Measurements from ENCODE around the gene HSPA8. TPM values are rescaled to one million over a fixed set of nuclear protein-coding genes. Genes with fewer than 3 reads are reported as not detected.
"Not testable (repeated sequence)": the region's sequence is repeated elsewhere in the genome, so short reads cannot be mapped to it uniquely, and the experiment has no call there.

Gene HSPA8
- total RNA-seq, 2 experiments from 2014 or later, result 2,378 to 2,407 TPM

GRCh38 chr11:123088896-123089295 lies 27.0 kb upstream of the HSPA8 start:
- H3K9me3 Mint-ChIP-seq; DNase-seq; H3K36me3 Mint-ChIP-seq; H3K4me3 Mint-ChIP-seq; intact Hi-C loops (cut with micrococcal nuclease); H3K27ac Mint-ChIP-seq; H3K27me3 Mint-ChIP-seq: not testable (repeated sequence)
- ChIA-PET POLR2A (interaction anchor here (1.2 kb wide), 1 partner anchor 26 kb away, joined by 3 read pairs; the partner anchor contains the start of gene HSPA8), CTCF (interaction anchor here (0.6 to 1.1 kb wide), 3 partner anchors 14 to 166 kb away, joined by 3 to 4 read pairs (median 3); no protein-coding TSS in a partner anchor)
- H3K4me1 Mint-ChIP-seq (ENCODE audit: low read depth), result peaks cover 37% of the 10 kb centered on the region

GRCh38 chr11:123087657-123088056 lies 25.7 kb upstream of the HSPA8 start:
- peak overlapping the region; percentile 40 for H3K4me3 Mint-ChIP-seq

GRCh38 chr11:123086305-123086704 lies 24.4 kb upstream of the HSPA8 start:
- Mint-ChIP-seq H3K9me3 (no peaks in the 10 kb centered on the region), H3K4me1 (ENCODE audit: low read depth) (peaks cover 61% of the 10 kb centered on the region), H3K27me3 (no peaks in the 10 kb centered on the region), H3K4me3 (no peak overlapping the region), H3K36me3 (no peaks in the 10 kb centered on the region), H3K27ac (peak overlapping the region; percentile 64)
- DNase-seq, result no peak
- CTCF ChIA-PET, result interaction anchor here (1.7 to 2.3 kb wide), 2 partner anchors 32 to 161 kb away, joined by 5 to 6 read pairs; no protein-coding TSS in a partner anchor
- intact Hi-C loops (cut with micrococcal nuclease), result no loop called here
- POLR2A ChIA-PET, result interaction anchor here (0.9 to 2.3 kb wide), 5 partner anchors 17 to 29 kb away, joined by 3 to 6 read pairs (median 4); no protein-coding TSS in a partner anchor

More at GRCh38 chr11:123087657-123088056, 25.7 kb upstream of the HSPA8 start:
- H3K4me1 Mint-ChIP-seq (ENCODE audit: low read depth), result peaks cover 50% of the 10 kb centered on the region
- CTCF ChIA-PET; H3K27me3 Mint-ChIP-seq; H3K36me3 Mint-ChIP-seq; H3K9me3 Mint-ChIP-seq; intact Hi-C loops (cut with micrococcal nuclease): not testable (repeated sequence)
- POLR2A ChIA-PET, result interaction anchor here (1.2 to 2.3 kb wide), 2 partner anchors 25 to 28 kb away, joined by 3 to 6 read pairs; partner anchors contain the start of gene HSPA8
- DNase-seq, result peak; percentile 46
- peak overlapping the region; percentile 76 for H3K27ac Mint-ChIP-seq

- H3K4me1 Mint-ChIP-seq (ENCODE audit: low read depth), result peaks cover 60% of the 10 kb centered on the region
- H3K4me3 Mint-ChIP-seq, result no peak overlapping the region
- no peaks in the 10 kb centered on the region for H3K27me3 Mint-ChIP-seq
- no peak for DNase-seq
- POLR2A ChIA-PET, result interaction anchor here (0.6 to 2.3 kb wide), 5 partner anchors 9 to 28 kb away, joined by 3 to 6 read pairs (median 4); no protein-coding TSS in a partner anchor
- intact Hi-C loops (cut with micrococcal nuclease), result no loop called here
- H3K27ac Mint-ChIP-seq, result no peak overlapping the region
- no peaks in the 10 kb centered on the region for H3K36me3 Mint-ChIP-seq
- no peaks in the 10 kb centered on the region for H3K9me3 Mint-ChIP-seq
- CTCF ChIA-PET, result interaction anchor here (1.0 to 2.3 kb wide), 4 partner anchors 17 to 162 kb away, joined by 3 to 6 read pairs (median 5); no protein-coding TSS in a partner anchor
Observed at GRCh38 chr11:123085497-123085896, 23.6 kb upstream of the HSPA8 start.

- no peak for DNase-seq
- H3K27me3 Mint-ChIP-seq, result no peaks in the 10 kb centered on the region
- H3K9me3 Mint-ChIP-seq, result no peaks in the 10 kb centered on the region
- peak overlapping the region; percentile 51 for H3K27ac Mint-ChIP-seq
- H3K36me3 Mint-ChIP-seq, result no peaks in the 10 kb centered on the region
- ChIA-PET POLR2A (interaction anchor here (2.0 kb wide), 1 partner anchor 22 kb away, joined by 14 read pairs; the partner anchor contains the start of gene HSPA8), CTCF (interaction anchor here (1.6 to 2.3 kb wide), 2 partner anchors 19 to 163 kb away, joined by 6 to 12 read pairs; no protein-coding TSS in a partner anchor)
- intact Hi-C loops (cut with micrococcal nuclease), result no loop called here
- peaks cover 63% of the 10 kb centered on the region for H3K4me1 Mint-ChIP-seq (ENCODE audit: low read depth)
- no peak overlapping the region for H3K4me3 Mint-ChIP-seq
Observed at GRCh38 chr11:123084454-123084853, 22.5 kb upstream of the HSPA8 start.

GRCh38 chr11:123083623-123084029 lies 21.7 kb upstream of the HSPA8 start:
- intact Hi-C loops (cut with micrococcal nuclease), result loop anchor here (1.0 to 2.0 kb wide), 2 partner anchors 13 to 21 kb away; partner anchors contain the start of gene HSPA8
- peaks cover 63% of the 10 kb centered on the region for H3K4me1 Mint-ChIP-seq (ENCODE audit: low read depth)
- H3K36me3 Mint-ChIP-seq, result no peaks in the 10 kb centered on the region
- no peaks in the 10 kb centered on the region for H3K27me3 Mint-ChIP-seq
- H3K4me3 Mint-ChIP-seq, result peak overlapping the region; percentile 58
- peak; percentile 91 for DNase-seq
- H3K9me3 Mint-ChIP-seq, result no peaks in the 10 kb centered on the region
- H3K27ac Mint-ChIP-seq, result peak overlapping the region; percentile 85
- POLR2A ChIA-PET, result interaction anchor here (0.7 to 2.2 kb wide), 4 partner anchors 13 to 24 kb away, joined by 3 to 14 read pairs (median 8); partner anchors contain the start of gene HSPA8
- CTCF ChIA-PET, result interaction anchor here (1.5 to 1.7 kb wide), 3 partner anchors 14 to 20 kb away, joined by 4 to 12 read pairs (median 7); no protein-coding TSS in a partner anchor

- no peaks in the 10 kb centered on the region for H3K36me3 Mint-ChIP-seq
- intact Hi-C loops (cut with micrococcal nuclease), result loop anchor here (1.0 to 2.0 kb wide), 2 partner anchors 13 to 20 kb away; partner anchors contain the start of gene HSPA8
- H3K4me1 Mint-ChIP-seq (ENCODE audit: low read depth), result peaks cover 59% of the 10 kb centered on the region
- no peaks in the 10 kb centered on the region for H3K27me3 Mint-ChIP-seq
- H3K27ac Mint-ChIP-seq, result peak overlapping the region; percentile 85
- no peak for DNase-seq
- ChIA-PET POLR2A (interaction anchor here (0.7 to 2.2 kb wide), 4 partner anchors 13 to 23 kb away, joined by 3 to 14 read pairs (median 8); partner anchors contain the start of gene HSPA8), CTCF (interaction anchor here (1.5 to 1.7 kb wide), 3 partner anchors 13 to 21 kb away, joined by 4 to 12 read pairs (median 7); no protein-coding TSS in a partner anchor)
- no peaks in the 10 kb centered on the region for H3K9me3 Mint-ChIP-seq
- H3K4me3 Mint-ChIP-seq, result peak overlapping the region; percentile 23
Observed at GRCh38 chr11:123082977-123083376, 21.0 kb upstream of the HSPA8 start.

- H3K27me3 Mint-ChIP-seq, result no peaks in the 10 kb centered on the region
- peak overlapping the region; percentile 74 for H3K27ac Mint-ChIP-seq
- H3K4me1 Mint-ChIP-seq (ENCODE audit: low read depth), result peaks cover 43% of the 10 kb centered on the region
- no peak overlapping the region for H3K4me3 Mint-ChIP-seq
- H3K36me3 Mint-ChIP-seq, result no peaks in the 10 kb centered on the region
- ChIA-PET POLR2A (interaction anchor here (0.8 to 1.8 kb wide), 3 partner anchors 12 to 20 kb away, joined by 3 to 6 read pairs (median 3); partner anchors contain the start of gene HSPA8), CTCF (interaction anchor here (0.8 to 2.5 kb wide), 5 partner anchors 23 to 181 kb away, joined by 3 to 9 read pairs (median 4); no protein-coding TSS in a partner anchor)
- DNase-seq, result no peak
- intact Hi-C loops (cut with micrococcal nuclease), result no loop called here
- no peaks in the 10 kb centered on the region for H3K9me3 Mint-ChIP-seq
Observed at GRCh38 chr11:123080015-123080414, 18.1 kb upstream of the HSPA8 start.

- intact Hi-C loops (cut with micrococcal nuclease), result no loop called here
- H3K9me3 Mint-ChIP-seq, result no peaks in the 10 kb centered on the region
- DNase-seq, result no peak
- no peaks in the 10 kb centered on the region for H3K27me3 Mint-ChIP-seq
- ChIA-PET CTCF (no interaction called here), POLR2A (no interaction called here)
- H3K4me1 Mint-ChIP-seq (ENCODE audit: low read depth), result peaks cover 37% of the 10 kb centered on the region
- peaks cover 2% of the 10 kb centered on the region for H3K36me3 Mint-ChIP-seq
- no peak overlapping the region for H3K27ac Mint-ChIP-seq
- H3K4me3 Mint-ChIP-seq, result no peak overlapping the region
Observed at GRCh38 chr11:123076484-123076883, 14.5 kb upstream of the HSPA8 start.

- Mint-ChIP-seq H3K4me1 (ENCODE audit: low read depth) (peaks cover 50% of the 10 kb centered on the region), H3K9me3 (no peaks in the 10 kb centered on the region), H3K27me3 (no peaks in the 10 kb centered on the region), H3K27ac (peak overlapping the region; percentile 52), H3K36me3 (peaks cover 2% of the 10 kb centered on the region), H3K4me3 (no peak overlapping the region)
- POLR2A ChIA-PET, result interaction anchor here (0.6 to 8.6 kb wide), 2 partner anchors 15 to 19 kb away, joined by 5 to 202 read pairs; partner anchors contain the start of gene HSPA8
- CTCF ChIA-PET, result interaction anchor here (1.0 to 2.0 kb wide), 4 partner anchors 10 to 406 kb away, joined by 3 to 6 read pairs (median 5); no protein-coding TSS in a partner anchor
- intact Hi-C loops (cut with micrococcal nuclease), result no loop called here
- DNase-seq, result no peak
Observed at GRCh38 chr11:123073343-123074057, 11.6 kb upstream of the HSPA8 start.

- intact Hi-C loops (cut with micrococcal nuclease), result no loop called here
- Mint-ChIP-seq H3K9me3 (no peaks in the 10 kb centered on the region), H3K4me1 (ENCODE audit: low read depth) (peaks cover 53% of the 10 kb centered on the region), H3K27ac (peak overlapping the region; percentile 52), H3K27me3 (no peaks in the 10 kb centered on the region), H3K36me3 (peaks cover 2% of the 10 kb centered on the region), H3K4me3 (no peak overlapping the region)
- ChIA-PET POLR2A (interaction anchor here (0.6 to 8.6 kb wide), 2 partner anchors 14 to 20 kb away, joined by 5 to 202 read pairs; partner anchors contain the start of gene HSPA8), CTCF (interaction anchor here (0.9 to 2.0 kb wide), 5 partner anchors 9 to 407 kb away, joined by 3 to 6 read pairs (median 4); no protein-coding TSS in a partner anchor)
- DNase-seq, result no peak
Observed at GRCh38 chr11:123072762-123073161, 10.8 kb upstream of the HSPA8 start.
